OCI-LY1 (cell line): Measurements from ENCODE around the gene ATXN7L3B.

ENCODE experiments used
- H2AFZ ChIP-seq: fragments of 200-600 bp; sonication (generic), shearing (Covaris generic); 2 replicates; pipeline ENCODE4 v1.6.0; 2014; ENCODE audit warnings: antibody characterized with exemption, mild to moderate bottlenecking, low read length
- H3F3A ChIP-seq: fragments of 200-600 bp; sonication (generic), shearing (Covaris generic); 2 replicates; pipeline ENCODE4 v1.6.0; 2014; ENCODE audit warnings: mild to moderate bottlenecking, antibody characterized with exemption, low read length, moderate library complexity; ENCODE audit not compliant: insufficient read depth
- H3K27ac ChIP-seq: fragments of 200-600 bp; sonication (generic); 2 replicates; pipeline ENCODE4 v1.5.1; 2014; ENCODE audit warnings: low read length, mixed run types, mild to moderate bottlenecking, low read depth; ENCODE audit not compliant: poor library complexity, severe bottlenecking
- H3K27me3 ChIP-seq: fragments of 200-600 bp; sonication (generic); 2 replicates; pipeline ENCODE4 v1.6.0; 2014; ENCODE audit warnings: antibody characterized with exemption, mild to moderate bottlenecking, low read length, moderate library complexity; ENCODE audit not compliant: insufficient read depth
- H3K36me3 ChIP-seq: fragments of 200-600 bp; sonication (generic); 2 replicates; pipeline ENCODE4 v1.6.1; 2014; ENCODE audit warnings: mild to moderate bottlenecking, antibody characterized with exemption, low read length, moderate library complexity, mixed read lengths; ENCODE audit not compliant: insufficient read depth
- H3K4me1 ChIP-seq: fragments of 200-600 bp; sonication (generic); 2 replicates; pipeline ENCODE4 v1.5.1; 2014; ENCODE audit warnings: mild to moderate bottlenecking, low read length, moderate library complexity; ENCODE audit not compliant: insufficient read depth, severe bottlenecking
- H3K4me2 ChIP-seq: fragments of 200-600 bp; sonication (generic), shearing (Covaris generic); 2 replicates; pipeline ENCODE4 v1.6.1; 2014; ENCODE audit warnings: low read length
- H3K4me3 ChIP-seq: fragments of 200-600 bp; sonication (generic); 2 replicates; pipeline ENCODE4 v1.5.1; 2014; ENCODE audit warnings: low read length, low read depth, mild to moderate bottlenecking, mixed read lengths; ENCODE audit not compliant: poor library complexity, severe bottlenecking
- H3K79me2 ChIP-seq: fragments of 200-600 bp; shearing (Covaris generic); 2 replicates; pipeline ENCODE4 v1.6.1; 2016; ENCODE audit warnings: mixed run types, low read length, mixed read lengths; ENCODE audit not compliant: insufficient read depth
- H3K9ac ChIP-seq: fragments of 200-600 bp; sonication (generic), shearing (Covaris generic); 2 replicates; pipeline ENCODE4 v1.6.1; 2014; ENCODE audit warnings: mild to moderate bottlenecking, low read length, mixed read lengths
- H3K9me2 ChIP-seq: fragments of 200-600 bp; sonication (generic), shearing (Covaris generic); 2 replicates; pipeline ENCODE4 v1.6.1; 2014; ENCODE audit warnings: low read depth, mild to moderate bottlenecking, low read length, mixed read lengths
- H3K9me3 ChIP-seq: fragments of 200-600 bp; shearing (Covaris generic); 2 replicates; pipeline ENCODE4 v1.6.1; 2014; ENCODE audit warnings: low read length, mixed read lengths
- H4K20me1 ChIP-seq: fragments of 200-600 bp; sonication (generic), shearing (Covaris generic); 2 replicates; pipeline ENCODE4 v1.6.0; 2016; ENCODE audit warnings: mild to moderate bottlenecking, low read length; ENCODE audit not compliant: insufficient read depth
- EZH2 ChIP-seq: fragments of 200-600 bp; sonication (generic), shearing (Covaris generic); IDR thresholded peaks from 2 replicates; pipeline ENCODE4 v1.8.0; 2017; ENCODE audit warnings: borderline replicate concordance, mixed run types, mild to moderate bottlenecking, antibody characterized with exemption, low read length, moderate library complexity, mixed read lengths
- TF ChIP-seq, protein P1 (sequence below): fragments of 200-600 bp; sonication (generic), shearing (Covaris generic); IDR thresholded peaks from 2 replicates; pipeline ENCODE4 v1.5.1; 2017; ENCODE audit warnings: mild to moderate bottlenecking, antibody characterized with exemption, low read length, moderate library complexity, mixed read lengths

The ATXN7L3B gene

GRCh38 chr12:74547249-74547648, 9.6 kb downstream of the ATXN7L3B start:
- peaks cover 8% of the 10 kb centered on the region; the same call in 1 of the 2 replicates for H3K36me3 ChIP-seq
- H3K9me3 ChIP-seq, result no peaks in the 10 kb centered on the region
- H3K9me2 ChIP-seq, result no peaks in the 10 kb centered on the region
- no peaks in the 10 kb centered on the region for H3F3A ChIP-seq
- no peak overlapping the region for H3K4me3 ChIP-seq
- no peaks in the 10 kb centered on the region for H3K4me1 ChIP-seq
- H3K27me3 ChIP-seq, result no peaks in the 10 kb centered on the region
- no peak overlapping the region for H3K9ac ChIP-seq
- no peak overlapping the region for H3K4me2 ChIP-seq
- H2AFZ ChIP-seq, result no peak overlapping the region
- H4K20me1 ChIP-seq, result no peaks in the 10 kb centered on the region
- TF ChIP-seq EZH2, result no peak
- TF ChIP-seq, protein P1, sequence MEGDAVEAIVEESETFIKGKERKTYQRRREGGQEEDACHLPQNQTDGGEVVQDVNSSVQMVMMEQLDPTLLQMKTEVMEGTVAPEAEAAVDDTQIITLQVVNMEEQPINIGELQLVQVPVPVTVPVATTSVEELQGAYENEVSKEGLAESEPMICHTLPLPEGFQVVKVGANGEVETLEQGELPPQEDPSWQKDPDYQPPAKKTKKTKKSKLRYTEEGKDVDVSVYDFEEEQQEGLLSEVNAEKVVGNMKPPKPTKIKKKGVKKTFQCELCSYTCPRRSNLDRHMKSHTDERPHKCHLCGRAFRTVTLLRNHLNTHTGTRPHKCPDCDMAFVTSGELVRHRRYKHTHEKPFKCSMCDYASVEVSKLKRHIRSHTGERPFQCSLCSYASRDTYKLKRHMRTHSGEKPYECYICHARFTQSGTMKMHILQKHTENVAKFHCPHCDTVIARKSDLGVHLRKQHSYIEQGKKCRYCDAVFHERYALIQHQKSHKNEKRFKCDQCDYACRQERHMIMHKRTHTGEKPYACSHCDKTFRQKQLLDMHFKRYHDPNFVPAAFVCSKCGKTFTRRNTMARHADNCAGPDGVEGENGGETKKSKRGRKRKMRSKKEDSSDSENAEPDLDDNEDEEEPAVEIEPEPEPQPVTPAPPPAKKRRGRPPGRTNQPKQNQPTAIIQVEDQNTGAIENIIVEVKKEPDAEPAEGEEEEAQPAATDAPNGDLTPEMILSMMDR, result no peak
- H3K79me2 ChIP-seq, result no peaks in the 10 kb centered on the region
- no peak overlapping the region for H3K27ac ChIP-seq

GRCh38 chr12:74551291-74551690, 13.7 kb downstream of the ATXN7L3B start:
- no peaks in the 10 kb centered on the region for H3K79me2 ChIP-seq
- H3K9me3 ChIP-seq, result no peaks in the 10 kb centered on the region
- no peaks in the 10 kb centered on the region for H3K9me2 ChIP-seq
- TF ChIP-seq, protein P1, result no peak
- no peaks in the 10 kb centered on the region for H3K36me3 ChIP-seq
- H3K4me1 ChIP-seq, result no peaks in the 10 kb centered on the region
- no peaks in the 10 kb centered on the region for H3K27me3 ChIP-seq
- H3K9ac ChIP-seq, result no peak overlapping the region
- no peaks in the 10 kb centered on the region for H4K20me1 ChIP-seq
- H2AFZ ChIP-seq, result no peak overlapping the region
- H3K4me3 ChIP-seq, result no peak overlapping the region
- H3K27ac ChIP-seq, result no peak overlapping the region
- no peaks in the 10 kb centered on the region for H3F3A ChIP-seq
- no peak overlapping the region for H3K4me2 ChIP-seq

DNA sequence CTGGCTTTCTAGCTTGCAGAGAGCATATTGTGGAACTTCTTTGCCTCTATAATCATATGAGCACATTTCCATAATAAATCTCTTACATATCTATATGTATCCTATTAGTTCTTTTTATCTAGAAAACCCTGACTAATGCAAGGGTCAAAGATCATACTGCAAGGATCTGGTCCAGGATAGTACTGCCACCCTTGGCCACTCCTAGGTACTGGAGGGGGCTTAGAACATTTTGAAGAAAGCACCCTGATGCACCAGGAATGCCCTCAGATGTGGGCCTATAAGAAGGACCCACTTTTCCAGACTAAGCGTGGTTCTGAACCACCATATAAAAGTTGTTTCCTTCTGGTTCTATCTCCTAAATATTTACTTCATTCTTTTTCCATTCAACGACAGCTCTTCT, 14.6 kb downstream of the ATXN7L3B start:
- H3K27me3 ChIP-seq, result no peaks in the 10 kb centered on the region
- H3K36me3 ChIP-seq, result no peaks in the 10 kb centered on the region
- no peak overlapping the region for H3K27ac ChIP-seq
- H3K9ac ChIP-seq, result no peak overlapping the region
- H4K20me1 ChIP-seq, result no peaks in the 10 kb centered on the region
- no peak overlapping the region for H3K4me3 ChIP-seq
- TF ChIP-seq EZH2, result no peak
- TF ChIP-seq, protein P1, result no peak
- H3K4me2 ChIP-seq, result no peak overlapping the region
- no peaks in the 10 kb centered on the region for H3K79me2 ChIP-seq
- no peaks in the 10 kb centered on the region for H3K9me2 ChIP-seq
- no peak overlapping the region for H2AFZ ChIP-seq
- H3F3A ChIP-seq, result no peaks in the 10 kb centered on the region
- H3K9me3 ChIP-seq, result no peaks in the 10 kb centered on the region
- H3K4me1 ChIP-seq, result no peaks in the 10 kb centered on the region
